Activated naive CD8-positive, alpha-beta T cell (primary cell): ENCODE results near the gene INHBB.
A peak's percentile ranks its signal among the peaks of the same experiment; 100 is the strongest.
"Not testable (repeated sequence)": the region's sequence is repeated elsewhere in the genome, so short reads cannot be mapped to it uniquely, and the experiment has no call there.

Experiments
- H3K27ac Mint-ChIP-seq: one replicate; pipeline ENCODE4 v1.8.0; 2021; ENCODE audit warnings: mixed read lengths
- H3K27me3 Mint-ChIP-seq: one replicate; pipeline ENCODE4 v1.8.0; 2021; ENCODE audit warnings: mixed read lengths
- H3K36me3 Mint-ChIP-seq: one replicate; pipeline ENCODE4 v1.8.0; 2021; ENCODE audit warnings: mixed read lengths
- H3K4me1 Mint-ChIP-seq: one replicate; pipeline ENCODE4 v1.8.0; 2021; ENCODE audit warnings: low read depth, mixed read lengths
- H3K4me3 Mint-ChIP-seq: one replicate; pipeline ENCODE4 v1.8.0; 2021; ENCODE audit warnings: mild to moderate bottlenecking, mixed read lengths
- H3K9me3 Mint-ChIP-seq: one replicate; pipeline ENCODE4 v1.8.0; 2021; ENCODE audit warnings: low read depth, mixed read lengths

INHBB gene

DNA sequence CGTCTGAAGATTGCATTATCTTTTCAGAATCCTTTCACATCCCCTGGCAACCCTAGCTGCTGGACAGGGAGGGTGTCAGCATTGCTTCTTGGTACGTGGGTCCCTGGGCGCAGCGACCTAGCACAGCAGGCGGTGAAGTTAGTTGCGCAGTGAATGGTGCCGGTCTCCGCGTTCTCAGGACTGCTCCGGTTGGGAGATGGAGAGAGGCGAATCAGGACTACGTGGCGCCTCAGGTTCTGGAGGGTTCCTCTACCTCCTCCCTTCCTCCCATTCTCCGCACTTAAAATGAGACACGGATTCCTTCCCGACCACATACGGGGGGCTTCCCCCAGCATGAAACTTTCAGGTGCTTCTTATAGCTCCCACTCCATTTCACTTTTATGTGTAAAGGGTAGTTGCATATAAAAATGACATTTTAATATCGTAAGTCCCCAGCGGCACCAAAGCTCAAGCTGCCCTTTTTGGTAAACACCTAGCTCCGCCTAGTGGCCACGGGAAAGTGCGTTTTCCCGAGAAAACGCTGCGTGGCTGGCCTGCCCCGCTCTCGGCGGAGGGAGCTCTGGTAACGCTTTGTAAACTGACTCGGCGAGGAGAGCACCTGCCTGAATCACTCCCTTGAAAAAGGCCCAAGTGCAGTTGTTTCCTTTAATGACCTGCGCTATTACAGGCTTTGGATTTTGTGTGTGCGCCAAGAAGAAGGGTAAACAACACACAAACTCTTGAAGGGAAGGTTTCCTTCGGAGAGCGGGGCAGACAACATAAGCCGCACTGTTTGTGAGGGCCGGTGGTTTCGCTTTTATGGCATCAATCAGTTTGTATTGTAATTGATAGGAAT is 32.9 kb upstream of the INHBB start:
- Mint-ChIP-seq H3K4me3 (peak overlapping the region; percentile 87), H3K27ac (peak overlapping the region; percentile 6), H3K4me1 (peaks cover 28% of the 10 kb centered on the region), H3K36me3 (no peaks in the 10 kb centered on the region), H3K9me3 (no peaks in the 10 kb centered on the region), H3K27me3 (no peaks in the 10 kb centered on the region)

DNA sequence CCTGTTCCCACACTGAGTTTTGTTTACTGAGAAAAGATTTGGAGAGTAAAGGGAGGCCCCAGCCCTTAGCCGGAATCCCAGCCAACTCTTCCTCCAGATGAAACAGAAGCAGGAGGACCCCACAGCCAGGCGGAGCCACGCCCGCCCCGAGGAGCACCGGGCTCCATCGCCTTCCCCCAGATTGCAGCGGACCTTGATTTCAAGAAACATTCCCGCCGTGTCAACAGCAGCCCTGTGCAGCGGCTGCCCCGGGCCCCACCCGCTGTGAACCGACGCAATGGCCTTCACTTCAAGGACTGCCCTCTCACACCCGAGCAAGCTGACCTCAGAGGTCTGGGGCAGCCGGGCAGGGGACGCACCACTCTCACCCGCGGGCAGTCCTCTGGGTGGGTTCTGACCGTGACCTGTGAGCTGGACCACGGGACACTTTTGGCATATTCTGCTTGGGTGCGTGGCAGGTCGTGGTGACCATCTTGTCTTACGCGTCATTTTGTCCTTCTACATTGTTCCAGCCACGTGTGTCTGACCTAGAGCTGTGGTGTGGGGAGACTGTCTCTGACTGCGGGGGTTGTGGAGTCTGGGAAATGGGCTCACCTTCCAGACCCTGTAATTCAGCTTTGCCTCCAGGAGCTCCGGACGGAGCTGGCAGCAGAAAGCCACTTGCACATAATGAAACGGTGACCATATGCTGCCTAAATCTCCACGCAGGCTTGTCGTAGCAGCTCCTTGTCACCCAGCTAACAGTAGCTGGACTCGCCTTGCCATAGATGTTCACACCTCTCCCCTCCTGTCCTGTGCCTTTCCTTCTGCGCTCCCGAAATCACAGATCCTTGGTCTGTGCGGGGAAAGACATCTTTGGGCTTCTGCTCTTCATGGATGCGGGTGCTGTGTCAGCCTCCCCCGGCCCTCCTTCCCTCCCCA is 32.0 kb upstream of the INHBB start:
- Mint-ChIP-seq H3K36me3 (no peaks in the 10 kb centered on the region), H3K27ac (no peak overlapping the region), H3K4me1 (peaks cover 28% of the 10 kb centered on the region)

DNA sequence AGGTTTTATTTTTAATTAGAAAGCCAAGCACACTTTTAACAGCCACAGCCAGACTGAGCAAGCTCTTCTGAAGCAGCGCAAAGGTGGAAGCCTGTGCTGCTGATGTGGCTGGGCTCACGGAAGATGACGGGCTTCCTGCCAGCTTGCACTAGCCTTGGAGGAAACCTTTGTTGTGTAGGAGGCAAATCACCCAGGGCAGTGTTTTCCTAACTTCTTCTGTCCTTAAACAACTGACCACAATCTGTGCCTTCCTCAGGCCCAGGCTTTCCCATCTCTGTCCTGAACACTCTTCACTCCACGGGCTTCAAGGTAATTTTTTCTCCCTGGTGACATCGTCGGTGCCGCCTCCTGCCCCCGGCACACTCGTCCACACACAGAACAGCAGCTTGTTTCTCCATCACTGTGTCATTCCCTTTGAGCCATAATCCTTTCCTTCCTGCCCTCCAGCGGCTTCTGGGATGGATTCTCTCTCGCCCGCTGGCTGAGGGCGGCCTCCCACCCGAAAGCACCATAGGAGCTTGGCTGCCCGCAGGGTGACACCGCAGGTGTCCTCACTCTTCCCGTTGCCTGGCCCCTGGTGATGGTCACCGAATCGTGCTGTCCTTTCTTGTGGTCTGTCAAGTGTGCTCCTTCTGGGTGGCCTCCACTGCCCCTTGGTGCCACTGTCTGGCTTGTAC is 31.1 kb upstream of the INHBB start:
- Mint-ChIP-seq H3K36me3 (no peaks in the 10 kb centered on the region), H3K4me1 (peaks cover 28% of the 10 kb centered on the region), H3K27me3 (no peaks in the 10 kb centered on the region), H3K27ac (no peak overlapping the region), H3K9me3 (no peaks in the 10 kb centered on the region), H3K4me3 (peak overlapping the region; percentile 57)

More for the DNA sequence above, 32.0 kb upstream of the INHBB start:
- Mint-ChIP-seq H3K4me3 (peak overlapping the region; percentile 87), H3K9me3 (no peaks in the 10 kb centered on the region), H3K27me3 (no peaks in the 10 kb centered on the region)

DNA sequence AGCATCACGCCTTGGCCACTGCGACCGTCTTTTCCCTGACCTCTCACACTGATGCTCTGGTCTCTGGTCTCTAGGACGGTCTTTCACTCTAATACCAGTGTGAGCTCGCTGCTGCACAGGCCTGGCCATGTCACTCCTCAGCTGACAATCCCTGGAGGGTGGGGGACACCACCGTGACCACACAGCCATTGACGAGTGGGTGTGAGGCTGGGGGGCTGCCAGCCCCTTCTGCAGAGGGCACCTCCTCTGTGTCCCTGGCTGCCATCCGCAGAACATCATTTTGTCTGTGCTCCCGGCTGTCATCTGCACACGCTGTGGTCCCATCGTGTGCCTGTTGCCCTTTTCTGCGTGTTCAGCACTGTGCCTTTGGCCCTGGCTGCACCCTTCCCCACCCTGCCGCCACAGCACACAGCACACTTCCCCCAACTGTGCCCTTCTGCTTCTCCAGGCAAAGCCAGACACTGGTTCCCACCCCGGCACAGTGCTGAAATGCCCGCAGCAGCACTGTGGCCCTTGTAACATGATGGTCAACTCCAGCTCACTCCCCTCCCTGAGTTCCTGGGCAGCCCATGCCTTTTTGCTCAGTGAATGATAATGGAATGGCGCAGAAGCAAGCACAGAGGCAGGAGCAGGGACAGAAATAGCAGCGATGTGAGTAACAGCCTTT is 30.4 kb upstream of the INHBB start:
- H3K4me1 Mint-ChIP-seq, result peaks cover 28% of the 10 kb centered on the region
- H3K36me3 Mint-ChIP-seq, result no peaks in the 10 kb centered on the region
- no peaks in the 10 kb centered on the region for H3K27me3 Mint-ChIP-seq
- no peaks in the 10 kb centered on the region for H3K9me3 Mint-ChIP-seq
- H3K4me3 Mint-ChIP-seq, result peak overlapping the region; percentile 57
- no peak overlapping the region for H3K27ac Mint-ChIP-seq

DNA sequence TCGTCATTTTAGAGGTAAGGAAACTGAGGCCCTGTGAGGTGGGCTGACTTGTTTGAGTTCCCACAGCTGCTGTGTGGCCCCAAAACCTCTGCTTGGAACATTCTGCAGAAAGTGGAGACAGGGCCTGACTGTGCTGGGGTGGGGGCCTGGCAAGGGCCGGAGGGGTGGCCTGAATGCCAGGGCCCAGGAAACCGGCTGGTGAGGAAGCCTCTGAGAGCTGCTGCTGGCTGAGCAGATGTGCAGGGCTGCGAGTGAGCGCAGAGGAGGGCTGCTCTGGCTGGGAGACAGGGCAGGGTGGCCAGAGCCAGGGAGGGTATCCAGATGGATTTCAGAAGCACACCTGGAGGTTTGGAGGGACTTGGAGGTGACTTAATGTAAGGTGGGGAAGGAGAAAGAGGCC is 29.9 kb upstream of the INHBB start:
- no peak overlapping the region for H3K27ac Mint-ChIP-seq
- H3K4me3 Mint-ChIP-seq, result no peak overlapping the region
- H3K4me1 Mint-ChIP-seq, result peaks cover 28% of the 10 kb centered on the region
- no peaks in the 10 kb centered on the region for H3K27me3 Mint-ChIP-seq
- H3K9me3 Mint-ChIP-seq, result no peaks in the 10 kb centered on the region
- H3K36me3 Mint-ChIP-seq, result no peaks in the 10 kb centered on the region

DNA sequence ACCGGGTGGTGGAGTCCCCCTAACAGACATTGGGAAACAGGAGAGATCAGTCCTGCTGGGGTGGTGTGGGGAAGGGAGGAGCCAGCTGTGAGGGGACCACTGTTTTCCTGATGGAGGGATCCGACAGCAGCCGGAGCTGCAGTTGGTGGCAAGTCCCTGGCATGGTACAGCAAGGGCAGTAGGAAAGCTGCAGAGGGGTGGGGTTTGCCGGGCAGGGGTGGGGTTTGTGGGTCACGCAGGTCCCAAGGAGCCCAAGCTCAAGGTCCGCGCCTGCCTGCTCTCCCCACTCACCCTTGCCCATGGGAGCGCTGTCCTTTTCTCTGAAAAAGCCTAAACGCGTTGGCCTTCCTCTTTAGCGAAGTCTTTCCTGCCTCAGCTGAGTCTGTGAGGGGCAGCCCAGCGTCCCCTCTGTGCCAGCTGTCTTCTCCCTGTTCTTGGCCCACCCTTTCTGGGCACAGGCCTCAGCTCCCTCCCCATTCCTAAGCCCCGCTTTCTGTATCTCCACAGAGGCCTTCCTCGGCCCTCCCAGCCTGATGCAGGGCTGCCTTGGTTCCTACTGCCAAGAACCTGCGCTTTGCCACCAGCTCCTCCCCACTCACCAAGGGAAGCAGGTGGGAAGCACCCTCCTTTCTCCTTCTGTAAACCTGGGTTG is 29.3 kb upstream of the INHBB start:
- H3K4me1 Mint-ChIP-seq, result peaks cover 29% of the 10 kb centered on the region
- H3K9me3 Mint-ChIP-seq, result no peaks in the 10 kb centered on the region
- H3K27me3 Mint-ChIP-seq, result no peaks in the 10 kb centered on the region
- H3K4me3 Mint-ChIP-seq, result no peak overlapping the region
- no peak overlapping the region for H3K27ac Mint-ChIP-seq
- H3K36me3 Mint-ChIP-seq, result no peaks in the 10 kb centered on the region

DNA sequence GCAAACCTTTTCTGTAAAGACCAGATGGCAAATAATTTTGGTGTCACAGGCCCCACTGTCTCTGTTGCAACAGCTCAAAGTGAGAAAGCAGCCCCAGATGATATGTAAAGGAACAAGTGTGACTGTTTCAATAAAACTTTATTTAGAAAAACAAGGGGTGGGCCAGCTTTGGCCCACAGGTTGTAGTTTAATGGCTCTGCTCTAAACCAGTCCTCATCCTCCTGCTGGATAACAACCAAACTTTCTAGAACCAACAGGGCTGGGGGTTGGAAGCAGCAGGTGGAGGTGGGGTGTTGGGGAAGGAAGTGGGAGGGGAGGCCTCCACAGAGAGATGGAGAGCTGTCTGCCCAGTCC is 28.8 kb upstream of the INHBB start:
- Mint-ChIP-seq H3K4me3 (no peak overlapping the region), H3K27ac (no peak overlapping the region), H3K27me3 (no peaks in the 10 kb centered on the region), H3K9me3 (no peaks in the 10 kb centered on the region), H3K4me1 (peaks cover 32% of the 10 kb centered on the region), H3K36me3 (no peaks in the 10 kb centered on the region)

DNA sequence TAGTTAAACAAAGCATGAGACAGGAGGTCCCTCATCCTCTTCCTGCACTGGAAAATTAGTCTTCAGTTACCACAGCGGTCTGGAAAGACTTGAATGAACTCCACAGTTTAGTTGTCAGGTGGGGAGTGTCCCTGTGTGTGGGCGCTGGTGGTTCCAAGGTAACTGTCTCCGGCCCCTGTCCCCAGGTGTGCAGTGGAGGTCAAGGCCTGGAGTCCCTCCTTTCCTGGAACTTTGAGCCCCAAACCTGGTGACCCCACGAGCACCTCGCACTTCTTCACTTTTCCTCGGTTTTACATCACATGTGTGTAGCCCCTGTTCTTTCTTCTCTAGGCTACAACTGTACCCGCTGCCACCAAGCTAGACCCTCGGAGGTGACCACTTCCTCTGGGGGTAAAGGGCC is 28.0 kb upstream of the INHBB start:
- Mint-ChIP-seq H3K27me3 (no peaks in the 10 kb centered on the region), H3K4me3 (no peak overlapping the region), H3K27ac (no peak overlapping the region), H3K36me3 (no peaks in the 10 kb centered on the region), H3K9me3 (no peaks in the 10 kb centered on the region), H3K4me1 (peaks cover 28% of the 10 kb centered on the region)

DNA sequence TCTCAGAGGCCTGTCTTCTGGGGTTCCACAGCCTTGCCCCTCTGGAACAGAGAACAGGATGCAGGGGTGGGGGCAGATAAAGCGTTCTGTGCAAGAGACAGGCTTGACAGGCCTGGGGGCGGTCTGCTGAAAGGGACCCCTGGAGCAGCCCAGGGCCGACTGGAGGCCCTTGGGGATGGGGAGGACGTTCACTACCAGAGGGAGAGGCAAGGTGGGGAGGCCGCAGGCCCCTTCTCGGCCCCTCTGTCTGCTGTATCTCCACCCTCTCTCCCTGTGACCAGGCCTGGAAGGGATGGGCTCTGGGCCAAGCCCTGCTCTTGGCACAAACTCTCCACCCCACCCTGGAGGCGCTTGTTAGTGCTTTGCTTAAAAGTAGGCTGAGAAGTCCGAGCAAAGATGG is 27.3 kb upstream of the INHBB start:
- Mint-ChIP-seq H3K9me3 (no peaks in the 10 kb centered on the region), H3K36me3 (no peaks in the 10 kb centered on the region), H3K4me3 (no peak overlapping the region), H3K4me1 (peaks cover 21% of the 10 kb centered on the region), H3K27ac (no peak overlapping the region), H3K27me3 (no peaks in the 10 kb centered on the region)

DNA sequence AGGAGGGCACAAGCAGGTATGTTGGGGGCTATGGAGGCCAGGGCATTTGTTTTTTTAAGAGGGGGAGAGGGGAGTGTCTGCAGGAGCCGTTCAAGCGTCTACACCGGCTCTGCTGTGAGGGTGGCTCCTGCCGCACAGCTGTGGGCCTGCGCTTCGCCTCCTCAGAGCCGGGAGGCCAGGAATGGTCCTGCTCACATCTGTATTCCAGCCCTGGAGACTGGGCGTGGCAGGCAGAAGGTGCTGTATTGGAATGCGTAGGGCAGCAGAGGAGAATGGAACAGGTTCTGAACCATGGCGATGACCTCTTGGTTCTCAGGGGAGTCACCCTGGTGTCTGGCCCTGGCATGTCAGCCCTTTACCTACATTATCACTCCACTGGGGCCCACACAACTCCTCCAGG is 26.8 kb upstream of the INHBB start:
- peaks cover 17% of the 10 kb centered on the region for H3K4me1 Mint-ChIP-seq
- no peaks in the 10 kb centered on the region for H3K9me3 Mint-ChIP-seq
- H3K27me3 Mint-ChIP-seq, result no peaks in the 10 kb centered on the region
- no peaks in the 10 kb centered on the region for H3K36me3 Mint-ChIP-seq
- no peak overlapping the region for H3K4me3 Mint-ChIP-seq
- no peak overlapping the region for H3K27ac Mint-ChIP-seq

DNA sequence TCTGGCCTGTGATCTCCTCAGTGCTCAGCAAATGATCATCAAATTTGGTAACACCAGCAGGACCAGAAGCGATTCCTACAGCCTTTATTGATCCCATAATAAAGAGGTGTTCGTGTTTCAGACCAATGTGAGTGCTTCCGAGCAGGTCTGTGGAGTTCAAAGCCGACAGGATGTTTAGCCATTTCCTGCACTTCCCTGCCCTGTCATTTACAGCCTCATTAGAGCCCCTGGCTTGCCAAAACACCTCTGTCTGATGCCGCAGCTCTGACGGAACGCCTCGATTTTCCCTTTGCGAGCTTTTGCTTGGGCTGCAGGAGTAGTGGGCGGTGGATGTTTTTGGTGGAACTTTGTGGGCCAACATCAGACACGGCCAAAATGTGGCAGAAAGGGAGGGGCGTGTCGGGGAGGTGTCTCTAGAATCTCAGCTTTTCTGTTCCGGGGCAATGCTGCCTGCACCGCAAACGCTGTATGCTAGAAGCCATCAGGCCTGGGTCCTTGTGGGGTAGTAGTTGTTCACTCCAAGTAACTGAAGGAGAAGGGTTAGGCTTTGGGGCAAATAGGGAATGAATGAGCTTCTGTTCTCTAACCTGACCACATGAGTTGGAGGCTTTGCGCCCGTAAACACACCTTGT is 26.1 kb upstream of the INHBB start:
- no peak overlapping the region for H3K27ac Mint-ChIP-seq
- no peak overlapping the region for H3K4me3 Mint-ChIP-seq
- H3K27me3 Mint-ChIP-seq, result no peaks in the 10 kb centered on the region

DNA sequence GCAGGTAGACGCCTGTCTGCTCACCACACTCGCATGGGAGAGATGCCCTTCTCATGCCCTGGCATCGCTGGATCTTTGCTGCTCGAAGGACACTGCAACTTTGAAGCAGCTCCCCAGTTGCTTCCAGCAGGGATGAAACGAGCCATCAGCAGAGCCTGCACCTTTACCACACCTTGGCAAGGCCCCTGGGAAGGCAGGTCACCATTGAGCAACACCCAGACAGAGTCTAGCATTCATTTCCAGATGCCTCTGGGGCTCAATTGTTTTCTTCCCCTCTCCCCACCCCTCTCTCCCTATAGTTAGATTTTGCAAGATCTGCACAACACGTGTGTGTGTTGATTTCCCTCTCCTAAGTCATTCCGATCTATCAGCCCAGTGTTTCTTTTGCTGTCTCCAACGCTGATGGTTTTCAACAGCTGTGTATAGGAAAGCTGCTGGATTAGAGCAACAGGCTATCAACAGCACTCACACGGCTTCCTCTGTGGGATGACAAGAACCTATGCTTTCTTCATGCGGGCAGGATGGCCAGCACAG is 25.6 kb upstream of the INHBB start:
- H3K36me3 Mint-ChIP-seq, result no peaks in the 10 kb centered on the region
- no peaks in the 10 kb centered on the region for H3K9me3 Mint-ChIP-seq
- H3K27me3 Mint-ChIP-seq, result no peaks in the 10 kb centered on the region
- no peak overlapping the region for H3K4me3 Mint-ChIP-seq
- peaks cover 6% of the 10 kb centered on the region for H3K4me1 Mint-ChIP-seq
- H3K27ac Mint-ChIP-seq, result no peak overlapping the region

More for the DNA sequence above, 26.1 kb upstream of the INHBB start:
- Mint-ChIP-seq H3K9me3 (no peaks in the 10 kb centered on the region), H3K36me3 (no peaks in the 10 kb centered on the region), H3K4me1 (peaks cover 11% of the 10 kb centered on the region)

DNA sequence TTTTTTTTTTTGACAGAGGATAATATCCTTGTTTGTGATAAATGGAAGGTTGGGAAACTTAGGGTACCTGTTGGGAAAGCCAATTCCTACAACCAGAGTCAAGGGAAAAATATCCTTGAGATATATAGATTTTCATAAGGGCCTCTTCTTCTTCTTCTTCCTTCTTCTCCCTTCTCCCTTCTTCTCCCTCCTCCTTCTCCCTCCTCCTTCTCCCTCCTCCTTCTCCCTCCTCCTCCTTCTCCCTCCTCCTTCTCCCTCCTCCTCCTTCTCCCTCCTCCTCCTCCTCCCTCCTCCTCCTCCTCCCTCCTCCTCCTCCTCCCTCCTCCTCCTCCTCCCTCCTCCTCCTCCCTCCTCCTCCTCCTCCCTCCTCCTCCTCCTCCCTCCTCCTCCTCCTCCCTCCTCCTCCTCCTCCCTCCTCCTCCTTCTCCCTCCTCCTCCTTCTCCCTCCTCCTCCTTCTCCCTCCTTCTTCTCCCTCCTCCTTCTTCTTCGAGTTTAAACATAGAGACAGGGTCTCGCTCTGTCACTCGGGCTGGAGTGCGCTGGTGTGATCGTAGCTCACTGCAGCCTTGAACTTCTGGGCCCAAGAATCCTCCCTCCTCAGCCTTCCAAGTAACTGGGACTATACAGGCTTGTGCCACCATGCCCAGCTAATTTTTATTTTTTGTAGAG is 24.9 kb upstream of the INHBB start:
- H3K9me3 Mint-ChIP-seq, H3K27me3 Mint-ChIP-seq: not testable (repeated sequence)

More for the DNA sequence above, 24.9 kb upstream of the INHBB start:
- H3K36me3 Mint-ChIP-seq, H3K4me3 Mint-ChIP-seq, H3K27ac Mint-ChIP-seq, H3K4me1 Mint-ChIP-seq: not testable (repeated sequence)
